ENCODE results near the gene STEAP1. TPM values are rescaled to one million over a fixed set of nuclear protein-coding genes. Genes with fewer than 3 reads are reported as not detected.
"Not testable (repeated sequence)": the region's sequence is repeated elsewhere in the genome, so short reads cannot be mapped to it uniquely, and the experiment has no call there.

The STEAP1 gene
- total and polyA plus RNA-seq, 4 donors, result 1.1 to 1.7 (median 1.2) TPM

GRCh38 chr7:90172624-90173023, 18.4 kb downstream of the STEAP1 start:
- 89% methylated on average over 5 of the region's 6 CpGs for whole genome bisulfite sequencing (ENCODE audit: insufficient coverage)
- Histone ChIP-seq H3K4me3 (ENCODE audit: low read depth, low read length) (no peak overlapping the region), H3K36me3 (ENCODE audit: control insufficient read depth, insufficient read depth, low read length) (no peaks in the 10 kb centered on the region), H3K27ac (ENCODE audit: low read depth, low read length) (no peak overlapping the region), H3K4me1 (ENCODE audit: control insufficient read depth, insufficient read depth, low read length) (no peaks in the 10 kb centered on the region), H3K9me3 (ENCODE audit: control insufficient read depth, insufficient read depth, low read length) (no peaks in the 10 kb centered on the region), H3K27me3 (ENCODE audit: control insufficient read depth, insufficient read depth, low read length) (no peaks in the 10 kb centered on the region)
- no peak for DNase-seq (ENCODE audit: low read depth in 4 of 6, low spot score in 6 of 6)

GRCh38 chr7:90173127-90173844, 19.0 kb downstream of the STEAP1 start:
- DNase-seq (ENCODE audit: low read depth in 4 of 6, low spot score in 6 of 6), result no peak
- no peaks in the 10 kb centered on the region for H3K36me3 ChIP-seq (ENCODE audit: control insufficient read depth, insufficient read depth, low read length)
- no peaks in the 10 kb centered on the region for H3K9me3 ChIP-seq (ENCODE audit: control insufficient read depth, insufficient read depth, low read length)
- WGBS (ENCODE audit: insufficient coverage), result 98% methylated on average over 4 of the region's 4 CpGs
- H3K27me3 ChIP-seq (ENCODE audit: control insufficient read depth, insufficient read depth, low read length), result no peaks in the 10 kb centered on the region
- H3K4me3 ChIP-seq (ENCODE audit: low read depth, low read length), result no peak overlapping the region
- H3K4me1 ChIP-seq (ENCODE audit: control insufficient read depth, insufficient read depth, low read length), result no peaks in the 10 kb centered on the region
- no peak overlapping the region for H3K27ac ChIP-seq (ENCODE audit: low read depth, low read length)

- Histone ChIP-seq H3K4me3 (ENCODE audit: low read depth, low read length) (no peak overlapping the region), H3K27ac (ENCODE audit: low read depth, low read length) (no peak overlapping the region), H3K4me1 (ENCODE audit: control insufficient read depth, insufficient read depth, low read length) (no peaks in the 10 kb centered on the region), H3K9me3 (ENCODE audit: control insufficient read depth, insufficient read depth, low read length) (no peaks in the 10 kb centered on the region), H3K36me3 (ENCODE audit: control insufficient read depth, insufficient read depth, low read length) (no peaks in the 10 kb centered on the region), H3K27me3 (ENCODE audit: control insufficient read depth, insufficient read depth, low read length) (no peaks in the 10 kb centered on the region)
- WGBS (ENCODE audit: insufficient coverage), result 98% methylated on average over 4 of the region's 4 CpGs
- DNase-seq (ENCODE audit: low read depth in 4 of 6, low spot score in 6 of 6), result no peak
Measured at GRCh38 chr7:90175667-90176066, 21.4 kb downstream of the STEAP1 start.

- DNase-seq (ENCODE audit: low read depth in 4 of 6, low spot score in 6 of 6), result no peak
- 100% methylated on average over 1 of the region's 1 CpG for WGBS (ENCODE audit: insufficient coverage)
- H3K27ac ChIP-seq (ENCODE audit: low read depth, low read length), result no peak overlapping the region
- no peaks in the 10 kb centered on the region for H3K4me1 ChIP-seq (ENCODE audit: control insufficient read depth, insufficient read depth, low read length)
- no peak overlapping the region for H3K4me3 ChIP-seq (ENCODE audit: low read depth, low read length)
- no peaks in the 10 kb centered on the region for H3K9me3 ChIP-seq (ENCODE audit: control insufficient read depth, insufficient read depth, low read length)
- H3K27me3 ChIP-seq (ENCODE audit: control insufficient read depth, insufficient read depth, low read length), result no peaks in the 10 kb centered on the region
- no peaks in the 10 kb centered on the region for H3K36me3 ChIP-seq (ENCODE audit: control insufficient read depth, insufficient read depth, low read length)
Measured at GRCh38 chr7:90176195-90176594, 21.9 kb downstream of the STEAP1 start.

GRCh38 chr7:90178166-90178565, 23.9 kb downstream of the STEAP1 start:
- Histone ChIP-seq H3K4me1 (ENCODE audit: control insufficient read depth, insufficient read depth, low read length) (no peaks in the 10 kb centered on the region), H3K27ac (ENCODE audit: low read depth, low read length) (no peak overlapping the region)
- no CpG with 5 or more reads among the region's 2 CpGs for WGBS (ENCODE audit: insufficient coverage)

GRCh38 chr7:90178679-90179278, 24.5 kb downstream of the STEAP1 start:
- 70% methylated on average over 2 of the region's 6 CpGs for WGBS (ENCODE audit: insufficient coverage)
- no peaks in the 10 kb centered on the region for H3K9me3 ChIP-seq (ENCODE audit: control insufficient read depth, insufficient read depth, low read length)
- no peak overlapping the region for H3K27ac ChIP-seq (ENCODE audit: low read depth, low read length)
- no peaks in the 10 kb centered on the region for H3K27me3 ChIP-seq (ENCODE audit: control insufficient read depth, insufficient read depth, low read length)
- H3K4me3 ChIP-seq (ENCODE audit: low read depth, low read length), result no peak overlapping the region
- no peaks in the 10 kb centered on the region for H3K4me1 ChIP-seq (ENCODE audit: control insufficient read depth, insufficient read depth, low read length)
- DNase-seq (ENCODE audit: low read depth in 4 of 6, low spot score in 6 of 6), result no peak
- no peaks in the 10 kb centered on the region for H3K36me3 ChIP-seq (ENCODE audit: control insufficient read depth, insufficient read depth, low read length)

More at GRCh38 chr7:90178166-90178565, 23.9 kb downstream of the STEAP1 start:
- DNase-seq (ENCODE audit: low read depth in 4 of 6, low spot score in 6 of 6), result peak in 1 of 6 donors; percentile 1
- no peaks in the 10 kb centered on the region for H3K27me3 ChIP-seq (ENCODE audit: control insufficient read depth, insufficient read depth, low read length)
- no peak overlapping the region for H3K4me3 ChIP-seq (ENCODE audit: low read depth, low read length)
- H3K36me3 ChIP-seq (ENCODE audit: control insufficient read depth, insufficient read depth, low read length), result no peaks in the 10 kb centered on the region
- H3K9me3 ChIP-seq (ENCODE audit: control insufficient read depth, insufficient read depth, low read length), result no peaks in the 10 kb centered on the region

GRCh38 chr7:90180011-90180585, 25.8 kb downstream of the STEAP1 start:
- Histone ChIP-seq H3K4me3 (ENCODE audit: low read depth, low read length) (no peak overlapping the region), H3K36me3 (ENCODE audit: control insufficient read depth, insufficient read depth, low read length) (no peaks in the 10 kb centered on the region), H3K27me3 (ENCODE audit: control insufficient read depth, insufficient read depth, low read length) (no peaks in the 10 kb centered on the region), H3K27ac (ENCODE audit: low read depth, low read length) (no peak overlapping the region), H3K9me3 (ENCODE audit: control insufficient read depth, insufficient read depth, low read length) (no peaks in the 10 kb centered on the region), H3K4me1 (ENCODE audit: control insufficient read depth, insufficient read depth, low read length) (no peaks in the 10 kb centered on the region)
- no peak for DNase-seq (ENCODE audit: low read depth in 4 of 6, low spot score in 6 of 6)
- no CpG with 5 or more reads among the region's 1 CpG for WGBS (ENCODE audit: insufficient coverage)

- H3K4me3 ChIP-seq (ENCODE audit: low read depth, low read length), result no peak overlapping the region
- H3K4me1 ChIP-seq (ENCODE audit: control insufficient read depth, insufficient read depth, low read length), result no peaks in the 10 kb centered on the region
- DNase-seq (ENCODE audit: low read depth in 4 of 6, low spot score in 6 of 6), result no peak
- no peaks in the 10 kb centered on the region for H3K36me3 ChIP-seq (ENCODE audit: control insufficient read depth, insufficient read depth, low read length)
- H3K27me3 ChIP-seq (ENCODE audit: control insufficient read depth, insufficient read depth, low read length), result no peaks in the 10 kb centered on the region
- H3K9me3 ChIP-seq (ENCODE audit: control insufficient read depth, insufficient read depth, low read length), result no peaks in the 10 kb centered on the region
- no peak overlapping the region for H3K27ac ChIP-seq (ENCODE audit: low read depth, low read length)
Measured at GRCh38 chr7:90180649-90181048, 26.4 kb downstream of the STEAP1 start.

- H3K9me3 ChIP-seq (ENCODE audit: control insufficient read depth, insufficient read depth, low read length), result no peaks in the 10 kb centered on the region
- no peaks in the 10 kb centered on the region for H3K36me3 ChIP-seq (ENCODE audit: control insufficient read depth, insufficient read depth, low read length)
- no peak overlapping the region for H3K4me3 ChIP-seq (ENCODE audit: low read depth, low read length)
- H3K27me3 ChIP-seq (ENCODE audit: control insufficient read depth, insufficient read depth, low read length), result no peaks in the 10 kb centered on the region
- H3K27ac ChIP-seq (ENCODE audit: low read depth, low read length), result no peak overlapping the region
- DNase-seq (ENCODE audit: low read depth in 4 of 6, low spot score in 6 of 6), result no peak
- H3K4me1 ChIP-seq (ENCODE audit: control insufficient read depth, insufficient read depth, low read length), result no peaks in the 10 kb centered on the region
Measured at GRCh38 chr7:90181485-90181884, 27.2 kb downstream of the STEAP1 start.

GRCh38 chr7:90186290-90186689, 32.0 kb downstream of the STEAP1 start:
- not testable (repeated sequence) for H3K36me3 ChIP-seq (ENCODE audit: control insufficient read depth, insufficient read depth, low read length); H3K4me3 ChIP-seq (ENCODE audit: low read depth, low read length); H3K27ac ChIP-seq (ENCODE audit: low read depth, low read length); H3K9me3 ChIP-seq (ENCODE audit: control insufficient read depth, insufficient read depth, low read length); H3K4me1 ChIP-seq (ENCODE audit: control insufficient read depth, insufficient read depth, low read length); DNase-seq (ENCODE audit: low read depth in 4 of 6, low spot score in 6 of 6); H3K27me3 ChIP-seq (ENCODE audit: control insufficient read depth, insufficient read depth, low read length)
- WGBS (ENCODE audit: insufficient coverage), result no CpG with 5 or more reads among the region's 4 CpGs
